HG03354 (cell line): Measurements from ENCODE around the gene CCNC.
A peak's percentile ranks its signal among the peaks of the same experiment; 100 is the strongest.

Source experiments
- ATAC-seq: cut with Tn5 transposase; IDR thresholded peaks from one replicate; pipeline ENCODE4 v1.9.1; 2021; ENCODE audit warnings: mild to moderate bottlenecking; ENCODE audit not compliant: unreplicated experiment, poor library complexity, severe bottlenecking

The CCNC gene

GRCh38 chr6:99568103-99568933, at the start of gene CCNC:
CCNC (minus strand) TSS chr6:99568660; CDS start chr6:99568527, 133 bp downstream.
- ATAC-seq = peak; percentile 99

- ATAC-seq = no peak
Observed at GRCh38 chr6:99617131-99617530, 48.7 kb upstream of the CCNC start.

GRCh38 chr6:99614430-99615186, 46.1 kb upstream of the CCNC start:
- peak; percentile 32 for ATAC-seq

GRCh38 chr6:99613705-99614429, 45.4 kb upstream of the CCNC start:
- ATAC-seq = peak; percentile 48

- peak; percentile 60 for ATAC-seq
Observed at GRCh38 chr6:99613409-99613704, 44.9 kb upstream of the CCNC start.

- ATAC-seq = no peak
Observed at GRCh38 chr6:99612551-99613408, 44.3 kb upstream of the CCNC start.

GRCh38 chr6:99611148-99611547, 42.7 kb upstream of the CCNC start:
- ATAC-seq = peak; percentile 57

- ATAC-seq = no peak
Observed at GRCh38 chr6:99609905-99610489, 41.5 kb upstream of the CCNC start.

GRCh38 chr6:99608886-99609482, 40.5 kb upstream of the CCNC start:
- no peak for ATAC-seq

- no peak for ATAC-seq
Observed at GRCh38 chr6:99608059-99608885, 39.8 kb upstream of the CCNC start.

- no peak for ATAC-seq
Observed at GRCh38 chr6:99607416-99608036, 39.1 kb upstream of the CCNC start.

- no peak for ATAC-seq
Observed at GRCh38 chr6:99606656-99607415, 38.4 kb upstream of the CCNC start, which contains the start of gene PRDM13. PRDM13 (plus strand) TSS chr6:99606833; CDS start chr6:99607035, 202 bp downstream.

GRCh38 chr6:99605911-99606655, 37.6 kb upstream of the CCNC start:
- no peak for ATAC-seq

GRCh38 chr6:99605074-99605734, 36.7 kb upstream of the CCNC start:
- ATAC-seq = no peak

- ATAC-seq = no peak
Observed at GRCh38 chr6:99604166-99605073, 36.0 kb upstream of the CCNC start.
